NCI-H1436 treated with DMSO at 0.1 percent for 48 hours (cell line): Measurements from ENCODE around the gene EHD3.

ENCODE experiments used
- DNase-seq: peaks from one replicate; lab custom pipeline; 2025; lab: John Stamatoyannopoulos, UW

EHD3 gene

GRCh38 chr2:31233741-31234682 lies at the start of gene EHD3:
EHD3 (plus strand) TSS chr2:31234152; CDS start chr2:31234622, 470 bp downstream.
- peak; percentile 50 for DNase-seq

- DNase-seq: no peak
Measured at GRCh38 chr2:31187166-31187565, 46.8 kb upstream of the EHD3 start.

GRCh38 chr2:31188131-31188530 lies 45.8 kb upstream of the EHD3 start:
- no peak for DNase-seq

GRCh38 chr2:31189141-31189540 lies 44.8 kb upstream of the EHD3 start:
- no peak for DNase-seq

- no peak for DNase-seq
Measured at GRCh38 chr2:31190188-31190587, 43.8 kb upstream of the EHD3 start.

- DNase-seq: no peak
Measured at GRCh38 chr2:31191931-31192330, 42.0 kb upstream of the EHD3 start.

GRCh38 chr2:31192396-31192795 lies 41.6 kb upstream of the EHD3 start:
- no peak for DNase-seq

GRCh38 chr2:31192851-31193392 lies 41.0 kb upstream of the EHD3 start:
- DNase-seq: no peak

- no peak for DNase-seq
Measured at GRCh38 chr2:31193806-31194205, 40.1 kb upstream of the EHD3 start.

- no peak for DNase-seq
Measured at GRCh38 chr2:31196622-31197021, 37.3 kb upstream of the EHD3 start.

- DNase-seq: no peak
Measured at GRCh38 chr2:31197166-31197565, 36.8 kb upstream of the EHD3 start.

- DNase-seq: no peak
Measured at GRCh38 chr2:31197669-31198068, 36.3 kb upstream of the EHD3 start.

GRCh38 chr2:31199206-31199605 lies 34.7 kb upstream of the EHD3 start:
- DNase-seq: no peak

GRCh38 chr2:31200972-31201371 lies 33.0 kb upstream of the EHD3 start:
- DNase-seq: no peak

- DNase-seq: no peak
Measured at GRCh38 chr2:31202041-31202440, 31.9 kb upstream of the EHD3 start.

- DNase-seq: no peak
Measured at GRCh38 chr2:31202833-31203232, 31.1 kb upstream of the EHD3 start.

GRCh38 chr2:31203916-31204315 lies 30.0 kb upstream of the EHD3 start:
- no peak for DNase-seq

- no peak for DNase-seq
Measured at GRCh38 chr2:31204783-31205182, 29.2 kb upstream of the EHD3 start.

- no peak for DNase-seq
Measured at GRCh38 chr2:31205186-31205585, 28.8 kb upstream of the EHD3 start.

- no peak for DNase-seq
Measured at GRCh38 chr2:31205613-31206012, 28.3 kb upstream of the EHD3 start.

GRCh38 chr2:31207790-31208189 lies 26.2 kb upstream of the EHD3 start:
- no peak for DNase-seq

GRCh38 chr2:31208240-31208639 lies 25.7 kb upstream of the EHD3 start:
- DNase-seq: no peak
